GM18508 (cell line): ENCODE measurements around the gene OOSP3.
"Not testable (repeated sequence)": the region's sequence is repeated elsewhere in the genome, so short reads cannot be mapped to it uniquely, and the experiment has no call there.

Experiments
- ATAC-seq: cut with Tn5 transposase; IDR thresholded peaks from one replicate; pipeline ENCODE4 v1.9.1; 2021; ENCODE audit warnings: moderate number of reproducible peaks; ENCODE audit not compliant: insufficient read depth, unreplicated experiment

Gene OOSP3

DNA sequence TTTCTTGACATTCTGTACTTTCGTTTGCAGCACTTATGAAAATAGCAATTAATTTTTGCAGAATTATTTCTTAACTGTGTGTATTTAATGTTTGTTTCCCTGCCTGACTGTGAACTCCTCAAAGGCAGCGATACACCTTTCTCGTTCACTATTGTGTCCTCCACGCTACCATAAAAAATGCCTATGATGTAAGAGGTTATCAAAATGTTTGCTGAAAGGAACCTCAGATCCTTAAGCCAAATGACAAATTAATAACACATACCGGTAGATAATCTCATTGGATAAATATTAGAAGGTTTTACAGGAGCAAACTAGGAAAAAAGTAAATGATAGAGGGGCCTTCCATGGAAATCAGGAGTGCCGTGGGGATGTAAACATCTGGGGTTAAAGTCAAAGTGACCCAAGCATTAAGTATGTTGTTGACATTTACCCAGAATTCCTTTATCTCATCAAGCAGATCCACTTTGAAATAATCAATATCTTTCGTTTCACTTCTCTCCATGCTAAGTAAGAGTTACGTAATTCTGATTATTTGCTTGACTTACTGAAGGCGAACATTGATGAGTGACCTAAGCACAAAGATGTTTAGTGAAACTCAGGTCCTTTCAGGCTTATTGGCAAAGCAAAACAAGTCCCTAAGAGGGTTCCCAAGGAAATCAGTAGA lies 2.6 kb upstream of the OOSP3 start:
- ATAC-seq: no peak

DNA sequence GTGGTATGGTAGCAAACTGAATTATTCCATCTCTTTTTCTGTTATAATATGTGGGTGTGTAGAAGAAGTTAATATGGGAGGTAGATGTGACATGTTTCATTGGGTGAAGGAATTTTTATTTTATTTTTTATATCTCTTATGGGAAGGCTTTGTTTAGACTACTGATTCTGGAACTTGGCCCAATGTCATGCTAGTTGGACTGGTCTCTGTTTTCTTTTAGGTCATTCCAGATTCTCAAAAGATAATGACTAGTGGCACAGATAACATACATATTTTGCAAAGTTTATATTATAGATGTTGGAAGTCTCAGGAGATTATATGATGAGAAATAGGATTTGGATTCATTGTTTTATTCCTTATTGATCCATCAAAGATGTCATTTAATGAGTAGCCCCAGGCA lies 1.3 kb upstream of the OOSP3 start:
- ATAC-seq: no peak

DNA sequence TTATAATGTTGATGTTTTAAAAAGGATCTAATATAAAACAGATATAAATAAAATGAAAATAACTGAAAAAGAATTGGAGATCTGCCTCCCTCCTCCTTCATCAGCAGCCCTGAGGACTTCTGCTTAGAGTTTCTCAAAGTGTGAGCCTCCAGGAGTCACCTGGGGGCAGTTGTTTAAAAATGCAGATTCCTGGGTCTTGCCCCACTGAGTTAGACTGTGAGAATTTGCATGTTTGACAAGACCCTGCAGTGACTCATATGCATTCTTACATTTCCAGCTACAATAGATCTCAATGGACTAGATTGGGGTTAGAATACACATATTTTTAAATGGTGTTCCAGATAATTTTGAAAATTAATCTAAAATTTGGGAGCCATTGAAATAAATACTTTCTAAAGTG lies 798 bp upstream of the OOSP3 start:
- ATAC-seq: no peak

- ATAC-seq: no peak
Observed at GRCh38 chr11:59879567-59879966, 985 bp downstream of the OOSP3 start.

- no peak for ATAC-seq
Observed at GRCh38 chr11:59883597-59883996, 5.0 kb downstream of the OOSP3 start.

DNA sequence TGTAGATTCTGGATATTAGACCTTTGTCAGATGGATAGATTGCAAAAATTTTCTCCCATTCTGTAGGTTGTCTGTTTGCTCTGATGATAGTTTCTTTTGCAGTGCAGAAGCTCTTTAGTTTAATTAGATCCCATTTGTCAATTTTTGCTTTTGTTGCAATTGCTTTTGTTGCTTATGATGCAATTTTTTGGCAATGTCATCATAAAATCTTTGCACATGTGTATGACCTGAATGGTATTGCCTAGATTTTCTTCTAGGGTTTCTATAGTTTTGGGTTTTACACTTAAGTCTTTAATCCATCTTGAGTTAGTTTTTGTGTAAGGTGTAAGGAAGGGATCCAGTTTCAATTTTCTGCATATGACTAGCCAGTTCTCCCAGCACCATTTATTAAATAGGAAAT lies 8.6 kb downstream of the OOSP3 start:
- not testable (repeated sequence) for ATAC-seq

DNA sequence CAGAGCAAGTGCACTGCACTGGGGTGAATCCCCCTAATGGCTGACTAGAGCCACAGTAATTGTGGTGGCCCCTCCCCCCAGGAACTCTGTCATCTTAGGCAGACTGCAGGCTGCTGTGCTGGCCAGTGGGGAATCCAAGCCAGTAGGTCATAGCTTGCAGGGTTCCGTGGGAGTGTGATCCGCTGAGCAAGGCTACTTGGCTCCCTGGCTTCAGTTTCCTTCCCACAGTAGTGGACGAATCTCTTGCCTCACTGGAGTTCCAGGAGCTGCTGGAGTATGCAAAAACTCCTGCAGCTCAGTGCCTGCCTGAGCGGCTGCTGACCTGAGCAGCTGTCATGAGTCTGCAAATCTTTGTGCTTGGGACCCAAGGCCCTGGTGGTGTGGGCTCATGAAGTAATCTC lies 13.2 kb downstream of the OOSP3 start:
- no peak for ATAC-seq

DNA sequence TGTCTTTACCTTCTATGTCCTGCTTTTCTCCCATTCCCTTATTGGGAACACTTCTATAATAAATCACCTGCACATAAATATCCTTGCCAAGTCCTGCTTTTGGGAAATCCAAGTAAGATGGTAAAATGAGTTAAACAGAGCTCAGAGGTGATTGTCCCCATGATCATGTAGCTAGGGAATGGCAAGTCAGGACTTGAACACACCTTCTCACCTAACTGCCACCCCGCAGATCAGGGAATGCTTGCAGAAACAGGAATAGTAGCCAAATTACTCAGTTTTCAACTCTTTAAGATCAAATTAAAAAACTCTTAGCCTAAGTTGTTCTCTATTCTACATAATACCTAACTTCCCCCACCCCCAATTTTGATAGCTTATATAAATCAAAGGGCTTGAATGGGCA lies 16.0 kb downstream of the OOSP3 start:
- ATAC-seq: no peak

DNA sequence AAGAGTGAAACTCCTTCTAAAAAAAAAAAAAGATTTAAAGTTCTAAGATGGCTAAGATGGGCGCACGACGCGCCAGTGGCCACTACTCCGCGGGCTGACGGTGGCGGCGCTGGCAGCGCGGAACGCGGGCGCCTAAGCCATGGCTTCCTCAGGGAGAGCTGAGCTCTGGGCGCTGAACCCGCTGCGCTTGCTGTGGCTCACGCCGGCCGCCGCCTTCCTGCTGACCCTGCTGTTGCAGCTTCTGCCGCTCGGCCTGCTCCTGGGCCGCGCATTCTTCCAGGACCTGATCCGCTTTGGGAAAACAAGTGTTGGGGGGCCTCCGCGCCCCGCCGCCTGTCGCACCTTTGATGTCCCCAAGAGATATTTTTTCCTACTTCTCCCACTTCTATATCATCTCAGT lies 19.5 kb downstream of the OOSP3 start:
- no peak for ATAC-seq

- no peak for ATAC-seq
Observed at GRCh38 chr11:59898650-59899049, 20.1 kb downstream of the OOSP3 start.

GRCh38 chr11:59899532-59899931 lies 20.9 kb downstream of the OOSP3 start:
- ATAC-seq: no peak

- no peak for ATAC-seq
Observed at GRCh38 chr11:59900366-59901126, 22.0 kb downstream of the OOSP3 start.

DNA sequence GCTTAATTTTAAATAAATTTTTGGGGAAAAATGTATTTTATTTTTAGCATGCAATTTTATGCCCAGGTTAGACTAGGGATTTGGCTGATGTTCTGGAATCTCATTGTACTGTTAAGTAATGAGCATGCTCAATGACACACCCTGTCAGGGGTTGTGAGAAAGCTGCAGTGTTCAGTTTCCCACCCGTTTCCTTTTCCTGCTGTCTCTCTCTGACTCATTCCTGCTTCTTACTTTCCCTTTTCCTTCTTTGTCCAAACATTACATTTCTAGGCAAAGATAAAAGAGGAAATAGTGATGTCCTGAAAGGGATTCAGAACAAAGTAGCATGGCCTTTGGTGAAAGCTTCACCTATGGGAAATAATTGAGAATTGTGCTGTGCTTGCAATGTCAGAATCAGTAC lies 22.7 kb downstream of the OOSP3 start:
- ATAC-seq: no peak

- not testable (repeated sequence) for ATAC-seq
Observed at GRCh38 chr11:59903569-59903968, 25.0 kb downstream of the OOSP3 start.

- ATAC-seq: no peak
Observed at GRCh38 chr11:59918480-59918879, 39.9 kb downstream of the OOSP3 start.

DNA sequence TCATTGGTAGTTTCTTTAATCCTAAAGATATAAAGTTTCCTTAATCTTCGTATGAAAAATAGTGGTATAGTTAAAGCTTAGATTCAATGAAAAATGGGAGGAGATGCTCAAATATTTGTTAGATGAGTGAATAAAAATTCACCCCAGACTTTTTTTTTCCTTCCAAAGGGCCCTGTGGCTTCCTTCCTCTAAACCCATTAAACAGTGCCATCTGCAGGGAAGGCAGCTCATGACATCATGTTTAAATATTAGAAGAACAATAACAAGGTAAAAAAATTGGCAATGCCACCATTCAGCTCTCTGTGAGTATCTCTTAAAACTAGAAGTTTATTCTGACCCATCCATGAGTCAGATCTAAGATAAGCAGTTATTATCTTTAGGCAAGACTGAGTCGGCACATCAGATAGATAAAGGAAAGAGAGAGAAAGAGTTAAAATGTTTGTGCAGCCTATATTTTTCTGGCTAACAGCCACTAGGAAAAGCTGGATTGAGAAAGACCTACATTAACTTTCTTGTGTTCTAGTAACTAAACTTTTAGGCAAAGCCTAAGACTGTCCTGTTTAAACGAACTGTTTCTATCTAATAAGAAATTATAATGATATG lies 40.5 kb downstream of the OOSP3 start:
- no peak for ATAC-seq

DNA sequence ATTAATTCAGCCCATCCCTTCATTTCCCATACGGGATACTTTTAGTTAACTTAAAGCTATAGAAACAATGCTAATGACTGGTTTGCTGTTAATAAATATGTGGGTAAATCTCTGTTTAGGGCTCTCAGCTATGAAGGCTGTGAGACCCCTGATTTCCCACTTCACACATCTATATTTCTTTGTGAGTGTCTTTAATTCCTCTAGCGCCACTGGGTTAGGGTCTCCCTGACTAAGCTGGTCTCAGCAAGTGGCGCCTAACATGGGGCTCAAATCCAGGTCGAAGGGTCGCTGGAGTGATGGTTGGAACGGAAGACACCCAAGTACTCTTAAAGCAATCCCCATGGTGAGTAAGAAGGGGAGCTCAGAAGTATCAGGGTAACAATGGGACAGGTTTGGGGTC lies 45.2 kb downstream of the OOSP3 start:
- ATAC-seq: no peak

DNA sequence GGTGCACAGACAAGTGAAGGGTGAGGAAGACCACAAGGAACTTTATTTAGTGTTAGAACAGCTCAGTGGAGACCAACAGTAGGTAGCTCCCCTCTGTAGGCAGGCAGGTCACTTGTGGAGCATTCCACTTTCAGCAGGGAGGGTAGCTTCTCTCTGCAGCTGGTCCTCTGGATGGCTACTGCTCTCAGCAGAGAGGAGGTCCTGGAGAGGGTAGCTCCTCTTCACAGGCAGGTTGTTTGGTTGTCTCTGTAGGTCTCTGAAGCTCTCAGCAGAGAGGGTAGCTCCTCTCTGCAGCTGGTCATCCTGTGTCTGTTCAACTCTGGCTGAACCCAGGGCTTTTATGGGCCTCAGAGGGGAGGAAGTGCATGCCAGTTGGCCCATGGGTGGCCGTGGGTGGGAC lies 53.1 kb downstream of the OOSP3 start:
- no peak for ATAC-seq

- no peak for ATAC-seq
Observed at GRCh38 chr11:59938132-59938531, 59.5 kb downstream of the OOSP3 start, which contains the start of gene OOSP1. Gene OOSP1, plus strand, starts transcription at chr11:59938432. Its CDS starts 23 bp downstream, at chr11:59938455.

DNA sequence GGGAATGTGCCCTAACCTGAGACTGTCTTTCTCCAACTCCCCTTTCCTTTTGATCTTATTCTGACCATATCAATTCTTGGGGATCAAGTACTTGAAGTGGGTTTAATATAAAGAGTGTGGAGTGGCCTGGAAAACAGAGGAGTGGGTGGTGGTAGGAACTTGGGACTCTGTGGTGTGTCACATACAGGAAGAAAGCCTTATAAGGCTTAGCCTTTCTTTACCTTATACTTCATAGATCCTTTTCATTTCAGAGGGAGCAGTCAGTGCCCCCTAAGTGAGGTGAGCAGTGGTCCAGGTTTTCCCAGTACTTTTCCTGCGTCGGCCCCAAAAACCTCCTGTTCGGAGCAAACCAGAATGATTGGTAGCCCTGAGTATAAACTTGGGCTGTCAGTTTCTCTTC lies 60.1 kb downstream of the OOSP3 start:
- ATAC-seq: no peak

- ATAC-seq: no peak
Observed at GRCh38 chr11:59939482-59939881, 60.9 kb downstream of the OOSP3 start.

DNA sequence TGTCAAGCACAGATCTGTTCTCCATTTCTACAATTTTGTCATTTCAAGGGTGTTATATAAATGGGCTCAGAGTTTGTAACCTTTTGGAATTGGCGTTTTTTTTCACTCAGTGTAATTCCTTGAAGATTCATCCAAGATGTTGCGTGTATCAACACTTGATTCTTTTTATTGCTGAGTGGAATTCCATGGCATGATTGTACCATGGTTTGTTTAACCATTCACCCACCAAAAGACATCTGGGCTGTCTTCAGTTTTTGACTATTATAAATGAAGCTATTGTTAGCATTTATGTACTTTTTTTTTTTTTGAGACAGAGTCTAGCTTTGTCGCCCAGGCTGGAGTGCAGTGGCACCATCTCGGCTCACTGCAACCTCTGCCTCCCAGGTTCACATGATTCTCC lies 62.5 kb downstream of the OOSP3 start:
- no peak for ATAC-seq
